ENCODE measurements around the gene NUP210. TPM values are rescaled to one million over a fixed set of nuclear protein-coding genes. Genes with fewer than 3 reads are reported as not detected.

The NUP210 gene
- total RNA-seq, 1 experiment from 2014 or later, result 11.4 TPM

GRCh38 chr3:13349823-13350222 is 70.3 kb downstream of the NUP210 start:
- POLR2A ChIA-PET (ENCODE audit: low non-redundant PET), result no interaction called here
- intact Hi-C loops (cut with micrococcal nuclease; ENCODE audit: unreplicated experiment), result no loop called here
- H3K36me3 ChIP-seq (ENCODE audit: insufficient read depth, low read length, poor library complexity, severe bottlenecking), result no peaks in the 10 kb centered on the region
- TF ChIP-seq CTCF (conservative IDR thresholded peaks at IDR 0.05; ENCODE audit: low read depth, low read length), result no peak
- no peak for TF ChIP-seq EZH2 (IDR thresholded peaks at IDR 0.05; ENCODE audit: borderline replicate concordance, low read depth, low read length, poor library complexity, severe bottlenecking)
- no peaks in the 10 kb centered on the region for H3K9me3 ChIP-seq (ENCODE audit: low read depth, low read length, poor library complexity, severe bottlenecking)
- no peak for DNase-seq (ENCODE audit: low spot score)
- H3K27ac ChIP-seq (ENCODE audit: low read depth, low read length, poor library complexity, severe bottlenecking), result no peak overlapping the region
- H3K4me1 ChIP-seq (ENCODE audit: insufficient read depth, low read length, poor library complexity, severe bottlenecking), result peaks cover 8% of the 10 kb centered on the region
- no peak overlapping the region for H3K4me3 ChIP-seq (ENCODE audit: low read depth, low read length, poor library complexity, severe bottlenecking)
- no peaks in the 10 kb centered on the region for H3K27me3 ChIP-seq (replicated peaks; ENCODE audit: insufficient read depth, low read depth, low read length, poor library complexity)
- BruUV-seq (replicated peaks), result no TSS peak
- CTCF ChIA-PET, result no interaction called here

GRCh38 chr3:13348661-13349396 is 71.3 kb downstream of the NUP210 start:
- Histone ChIP-seq H3K27ac (ENCODE audit: low read depth, low read length, poor library complexity, severe bottlenecking) (peak overlapping the region; percentile 61), H3K27me3 (replicated peaks; ENCODE audit: insufficient read depth, low read depth, low read length, poor library complexity) (no peaks in the 10 kb centered on the region), H3K4me1 (ENCODE audit: insufficient read depth, low read length, poor library complexity, severe bottlenecking) (peaks cover 8% of the 10 kb centered on the region), H3K4me3 (ENCODE audit: low read depth, low read length, poor library complexity, severe bottlenecking) (no peak overlapping the region), H3K36me3 (ENCODE audit: insufficient read depth, low read length, poor library complexity, severe bottlenecking) (no peaks in the 10 kb centered on the region), H3K9me3 (ENCODE audit: low read depth, low read length, poor library complexity, severe bottlenecking) (no peaks in the 10 kb centered on the region)
- TF ChIP-seq EZH2 (IDR thresholded peaks at IDR 0.05; ENCODE audit: borderline replicate concordance, low read depth, low read length, poor library complexity, severe bottlenecking) (no peak), CTCF (conservative IDR thresholded peaks at IDR 0.05; ENCODE audit: low read depth, low read length) (no peak)
- intact Hi-C loops (cut with micrococcal nuclease; ENCODE audit: unreplicated experiment), result no loop called here
- ChIA-PET CTCF (no interaction called here), POLR2A (ENCODE audit: low non-redundant PET) (no interaction called here)
- BruUV-seq (replicated peaks), result no TSS peak
- no peak for DNase-seq (ENCODE audit: low spot score)

- no peak for TF ChIP-seq CTCF (conservative IDR thresholded peaks at IDR 0.05; ENCODE audit: low read depth, low read length)
- no peaks in the 10 kb centered on the region for H3K27me3 ChIP-seq (replicated peaks; ENCODE audit: insufficient read depth, low read depth, low read length, poor library complexity)
- BruUV-seq (replicated peaks), result no TSS peak
- CTCF ChIA-PET, result no interaction called here
- H3K4me1 ChIP-seq (ENCODE audit: insufficient read depth, low read length, poor library complexity, severe bottlenecking), result peaks cover 8% of the 10 kb centered on the region
- POLR2A ChIA-PET (ENCODE audit: low non-redundant PET), result no interaction called here
- H3K4me3 ChIP-seq (ENCODE audit: low read depth, low read length, poor library complexity, severe bottlenecking), result no peak overlapping the region
- H3K27ac ChIP-seq (ENCODE audit: low read depth, low read length, poor library complexity, severe bottlenecking), result peak overlapping the region; percentile 61
- intact Hi-C loops (cut with micrococcal nuclease; ENCODE audit: unreplicated experiment), result no loop called here
- H3K36me3 ChIP-seq (ENCODE audit: insufficient read depth, low read length, poor library complexity, severe bottlenecking), result no peaks in the 10 kb centered on the region
- no peaks in the 10 kb centered on the region for H3K9me3 ChIP-seq (ENCODE audit: low read depth, low read length, poor library complexity, severe bottlenecking)
- no peak for DNase-seq (ENCODE audit: low spot score)
Observed at GRCh38 chr3:13348100-13348499, 72.0 kb downstream of the NUP210 start.

All from A673 (cell line).